Left ventricle myocardium inferior (tissue), 1 donor: ENCODE results near the gene WDR72. TPM values are rescaled to one million over a fixed set of nuclear protein-coding genes. Genes with fewer than 3 reads are reported as not detected.

Source experiments
- DNase-seq: peaks from one replicate; pipeline ENCODE4 v3.0.0-alpha.2; 2020
- H3K27ac ChIP-seq: fragments of 200-600 bp; replicated peaks from 2 replicates; pipeline ENCODE4 v1.8.0; 2021
- H3K27me3 ChIP-seq: fragments of 200-600 bp; 2 replicates; pipeline ENCODE4 v1.8.0; 2021; ENCODE audit warnings: low read depth
- H3K36me3 ChIP-seq: fragments of 200-600 bp; 2 replicates; pipeline ENCODE4 v1.8.0; 2021
- H3K4me1 ChIP-seq: fragments of 200-600 bp; 2 replicates; pipeline ENCODE4 v1.8.0; 2021
- H3K4me3 ChIP-seq: fragments of 200-600 bp; 2 replicates; pipeline ENCODE4 v1.8.0; 2021; ENCODE audit warnings: mild to moderate bottlenecking, moderate library complexity
- H3K9me3 ChIP-seq: fragments of 200-600 bp; replicated peaks from 2 replicates; pipeline ENCODE4 v1.8.0; 2021
- CTCF ChIP-seq: fragments of 200-600 bp; IDR thresholded peaks from 2 replicates; pipeline ENCODE4 v1.8.0; 2021; ENCODE audit warnings: antibody characterized with exemption, mild to moderate bottlenecking, borderline replicate concordance
- intact Hi-C: fragments of 100-400 bp; cut with micrococcal nuclease; formaldehyde crosslinking; loops from one replicate; pipeline ENCODE4 v1.11.0; 2022
- total RNA-seq: library from RNA; stranded (reverse); fragmentation: NEBNext Ultra II Directional; extraction: Animal tissue kit (Norgen Biotek cat#: 25700); gene quantifications from one replicate; pipeline ENCODE4 v1.2.1, GENCODE V29; 2021
- donor health status: DM: no; HTN: yes; CAD: no; lungs with severe emphysema.

Gene WDR72
- total RNA-seq, 1 donor from 2014 or later = not detected

GRCh38 chr15:53522991-53523390 lies 236.5 kb downstream of the WDR72 start:
- TF ChIP-seq CTCF = no peak
- Histone ChIP-seq H3K27ac (no peak overlapping the region), H3K27me3 (no peaks in the 10 kb centered on the region), H3K4me1 (no peaks in the 10 kb centered on the region), H3K36me3 (no peaks in the 10 kb centered on the region), H3K4me3 (no peak overlapping the region), H3K9me3 (no peaks in the 10 kb centered on the region)
- no peak for DNase-seq
- intact Hi-C loops = no loop called here

- no peak overlapping the region for H3K4me3 ChIP-seq
- intact Hi-C loops = no loop called here
- no peaks in the 10 kb centered on the region for H3K27me3 ChIP-seq
- DNase-seq = no peak
- no peak for TF ChIP-seq CTCF
- H3K27ac ChIP-seq = no peak overlapping the region
- H3K36me3 ChIP-seq = no peaks in the 10 kb centered on the region
- H3K4me1 ChIP-seq = no peaks in the 10 kb centered on the region
- no peaks in the 10 kb centered on the region for H3K9me3 ChIP-seq
These were observed 238.5 kb downstream of the WDR72 start for GRCh38 chr15:53520996-53521395.

- no peaks in the 10 kb centered on the region for H3K4me1 ChIP-seq
- DNase-seq = no peak
- no peak overlapping the region for H3K4me3 ChIP-seq
- H3K36me3 ChIP-seq = no peaks in the 10 kb centered on the region
- TF ChIP-seq CTCF = no peak
- H3K9me3 ChIP-seq = no peaks in the 10 kb centered on the region
- H3K27me3 ChIP-seq = peaks cover 4% of the 10 kb centered on the region
- intact Hi-C loops = no loop called here
- H3K27ac ChIP-seq = no peak overlapping the region
These were observed 246.0 kb downstream of the WDR72 start for GRCh38 chr15:53513431-53513830.

- Histone ChIP-seq H3K4me1 (no peaks in the 10 kb centered on the region), H3K36me3 (no peaks in the 10 kb centered on the region), H3K27ac (no peak overlapping the region), H3K4me3 (no peak overlapping the region), H3K9me3 (no peaks in the 10 kb centered on the region), H3K27me3 (peaks cover 4% of the 10 kb centered on the region)
- intact Hi-C loops = no loop called here
- no peak for TF ChIP-seq CTCF
- DNase-seq = no peak
These were observed 247.4 kb downstream of the WDR72 start for GRCh38 chr15:53512029-53512428.

- DNase-seq = no peak
- H3K27ac ChIP-seq = no peak overlapping the region
- H3K27me3 ChIP-seq = peaks cover 4% of the 10 kb centered on the region
- no peak overlapping the region for H3K4me3 ChIP-seq
- no peaks in the 10 kb centered on the region for H3K4me1 ChIP-seq
- H3K36me3 ChIP-seq = no peaks in the 10 kb centered on the region
- intact Hi-C loops = no loop called here
- no peaks in the 10 kb centered on the region for H3K9me3 ChIP-seq
- TF ChIP-seq CTCF = no peak
These were observed 248.3 kb downstream of the WDR72 start for GRCh38 chr15:53511175-53511574.

- H3K36me3 ChIP-seq = no peaks in the 10 kb centered on the region
- intact Hi-C loops = no loop called here
- no peak overlapping the region for H3K4me3 ChIP-seq
- TF ChIP-seq CTCF = no peak
- H3K9me3 ChIP-seq = no peaks in the 10 kb centered on the region
- DNase-seq = no peak
- H3K4me1 ChIP-seq = no peaks in the 10 kb centered on the region
- no peak overlapping the region for H3K27ac ChIP-seq
- H3K27me3 ChIP-seq = peaks cover 4% of the 10 kb centered on the region
These were observed 253.1 kb downstream of the WDR72 start for GRCh38 chr15:53506370-53506769.
